Coronary artery (tissue), 2 donors: ENCODE measurements around the gene TP53BP2.
"Not testable (repeated sequence)": the region's sequence is repeated elsewhere in the genome, so short reads cannot be mapped to it uniquely, and the experiment has no call there.

ENCODE experiments used
- DNase-seq: peaks from one replicate; pipeline ENCODE4 v3.0.0-alpha.2; 2017; ENCODE audit warnings: low spot score
- H3K27ac ChIP-seq, 2 donors: fragments of 200-600 bp; sonication (generic); one replicate each; pipeline ENCODE4 v1.5.1; 2016 to 2019
- H3K4me3 ChIP-seq: fragments of 200-600 bp; sonication (generic); 2 replicates; pipeline ENCODE4 v1.5.1; 2016; ENCODE audit warnings: mild to moderate bottlenecking, moderate library complexity
- CTCF ChIP-seq: fragments of 200-600 bp; sonication (generic); IDR thresholded peaks from one replicate; pipeline ENCODE4 v1.5.1; 2019; ENCODE audit warnings: antibody characterized with exemption

The TP53BP2 gene

GRCh38 chr1:223820515-223820858 is 25.3 kb downstream of the TP53BP2 start:
- Histone ChIP-seq H3K4me3 (no peak overlapping the region), H3K27ac (peak overlapping the region in 1 of 2 donors; percentile 10)
- no peak for DNase-seq
- TF ChIP-seq CTCF = no peak

- no peak for DNase-seq
- H3K27ac ChIP-seq = peak overlapping the region in 1 of 2 donors; percentile 10
- no peak overlapping the region for H3K4me3 ChIP-seq
- TF ChIP-seq CTCF = no peak
These were observed 25.8 kb downstream of the TP53BP2 start for GRCh38 chr1:223819730-223820514.

GRCh38 chr1:223817265-223817664 is 28.5 kb downstream of the TP53BP2 start:
- not testable (repeated sequence) for DNase-seq, H3K27ac ChIP-seq, H3K4me3 ChIP-seq

- no peak for TF ChIP-seq CTCF
- DNase-seq = no peak
- no peak overlapping the region for H3K27ac ChIP-seq
- no peak overlapping the region for H3K4me3 ChIP-seq
These were observed 29.9 kb downstream of the TP53BP2 start for GRCh38 chr1:223815865-223816264.

- no peak overlapping the region for H3K4me3 ChIP-seq
- H3K27ac ChIP-seq = no peak overlapping the region
- no peak for TF ChIP-seq CTCF
- DNase-seq = no peak
These were observed 30.5 kb downstream of the TP53BP2 start for GRCh38 chr1:223815020-223815853.

GRCh38 chr1:223813645-223814044 is 32.1 kb downstream of the TP53BP2 start:
- no peak overlapping the region for H3K27ac ChIP-seq
- no peak overlapping the region for H3K4me3 ChIP-seq
- no peak for TF ChIP-seq CTCF
- no peak for DNase-seq

- peak; percentile 36 for TF ChIP-seq CTCF
- no peak for DNase-seq
- Histone ChIP-seq H3K27ac (no peak overlapping the region), H3K4me3 (no peak overlapping the region)
These were observed 34.1 kb downstream of the TP53BP2 start for GRCh38 chr1:223811634-223812101.
